ENCODE results near the gene SINHCAF. TPM values are rescaled to one million over a fixed set of nuclear protein-coding genes. Genes with fewer than 3 reads are reported as not detected.

SINHCAF gene
- total RNA-seq, 3 donors from 2014 or later = 46.8 to 79.2 (median 71.9) TPM

GRCh38 chr12:31343139-31343538 is 17.2 kb upstream of the SINHCAF start:
- Histone ChIP-seq H3K4me1 (ENCODE audit: low read depth) (no peaks in the 10 kb centered on the region), H3K9me3 (no peaks in the 10 kb centered on the region), H3K36me3 (ENCODE audit: low read depth) (no peaks in the 10 kb centered on the region), H3K4me3 (no peak overlapping the region)
- intact Hi-C loops (cut with DNase I, micrococcal nuclease) = no loop called here
- TF ChIP-seq CTCF (IDR thresholded peaks at IDR 0.05) = no peak
- DNase-seq (no peak), ATAC-seq (no peak)

- Histone ChIP-seq H3K4me3 (no peak overlapping the region), H3K9me3 (no peaks in the 10 kb centered on the region), H3K36me3 (ENCODE audit: low read depth) (no peaks in the 10 kb centered on the region), H3K4me1 (ENCODE audit: low read depth) (no peaks in the 10 kb centered on the region)
- no peak for TF ChIP-seq CTCF (IDR thresholded peaks at IDR 0.05)
- intact Hi-C loops (cut with DNase I, micrococcal nuclease) = no loop called here
- ATAC-seq (no peak), DNase-seq (no peak)
These were observed 16.3 kb upstream of the SINHCAF start for GRCh38 chr12:31342286-31342685.

- TF ChIP-seq CTCF (IDR thresholded peaks at IDR 0.05) = no peak
- H3K36me3 ChIP-seq (ENCODE audit: low read depth) = no peaks in the 10 kb centered on the region
- H3K4me3 ChIP-seq = no peak overlapping the region
- no peaks in the 10 kb centered on the region for H3K4me1 ChIP-seq (ENCODE audit: low read depth)
- no peaks in the 10 kb centered on the region for H3K9me3 ChIP-seq
- intact Hi-C loops (cut with DNase I, micrococcal nuclease) = no loop called here
- no peak for DNase-seq
- no peak for ATAC-seq
These were observed 14.1 kb upstream of the SINHCAF start for GRCh38 chr12:31339831-31340622.

GRCh38 chr12:31337952-31338351 is 12.0 kb upstream of the SINHCAF start:
- Histone ChIP-seq H3K9me3 (no peaks in the 10 kb centered on the region), H3K36me3 (ENCODE audit: low read depth) (no peaks in the 10 kb centered on the region), H3K4me1 (ENCODE audit: low read depth) (no peaks in the 10 kb centered on the region), H3K4me3 (no peak overlapping the region)
- peak; percentile 45 for ATAC-seq
- intact Hi-C loops (cut with DNase I, micrococcal nuclease) = no loop called here
- no peak for DNase-seq
- no peak for TF ChIP-seq CTCF (IDR thresholded peaks at IDR 0.05)

GRCh38 chr12:31331242-31331641 is 5.3 kb upstream of the SINHCAF start:
- no peak for TF ChIP-seq CTCF (IDR thresholded peaks at IDR 0.05)
- ATAC-seq = no peak
- Histone ChIP-seq H3K9me3 (no peaks in the 10 kb centered on the region), H3K36me3 (ENCODE audit: low read depth) (no peaks in the 10 kb centered on the region), H3K4me3 (no peak overlapping the region), H3K4me1 (ENCODE audit: low read depth) (peaks cover 5% of the 10 kb centered on the region)
- no peak for DNase-seq
- intact Hi-C loops (cut with DNase I, micrococcal nuclease) = no loop called here
